Endothelial cell of umbilical vein (primary cell): ENCODE data around the gene ETNK2. TPM values are rescaled to one million over a fixed set of nuclear protein-coding genes. Genes with fewer than 3 reads are reported as not detected.

Experiments used
- BruUV-seq: library from RNA; stranded (reverse); fragments of 400-500 nt; replicated peaks from 2 replicates; lab custom pipeline; 2021; lab: Mats Ljungman, UMichigan
- CTCF ChIA-PET: fragments of 300-600, 350-600 bp; sonication (Branson Sonifier 250); formaldehyde crosslinking; loops from one replicate; lab custom pipeline; 2021; ENCODE audit warnings: antibody characterized with exemption, inconsistent platforms; lab: Charles Lee
- POLR2A ChIA-PET: fragments of 300-600, 350-600 bp; sonication (Branson Sonifier 250); formaldehyde crosslinking; loops from one replicate; lab custom pipeline; 2021; ENCODE audit warnings: antibody characterized with exemption, inconsistent platforms; lab: Charles Lee
- DNase-seq: peaks from one replicate; pipeline ENCODE4 v3.0.0-alpha.2; 2011; ENCODE audit warnings: low read depth, low spot score
- FAIRE-seq: peaks from 2 replicates; lab custom pipeline; 2011; peaks lifted over from hg19 to GRCh38; lab: Jason Lieb, UNC
- H2AFZ ChIP-seq: 2 replicates; pipeline ENCODE4 v1.6.0; 2012; ENCODE audit warnings: low read depth, low read length, control low read depth, inconsistent platforms
- H3K27ac ChIP-seq: 2 replicates; pipeline ENCODE4 v1.5.1; 2011; ENCODE audit warnings: low read depth, mild to moderate bottlenecking, control low read depth, low read length, moderate library complexity; ENCODE audit not compliant: insufficient read depth
- H3K27me3 ChIP-seq, 2 experiments: 2 replicates each; pipeline versions ENCODE4 v1.6.0 to v1.6.1; 2011; ENCODE audit warnings: low read length in 2 of 2, mixed read lengths in 1 of 2; ENCODE audit not compliant: control insufficient read depth in 2 of 2, insufficient read depth in 2 of 2
- H3K36me3 ChIP-seq, 2 experiments: 2 replicates in 1 of 2; 3 replicates in 1 of 2; pipeline ENCODE4 v1.5.1; 2011; ENCODE audit warnings: low read length in 2 of 2, mild to moderate bottlenecking in 1 of 2, moderate library complexity in 1 of 2; ENCODE audit not compliant: control insufficient read depth in 2 of 2, insufficient read depth in 2 of 2; ENCODE audit errors: extremely low read depth in 1 of 2
- H3K4me1 ChIP-seq: 3 replicates; pipeline ENCODE4 v1.5.1; 2011; ENCODE audit warnings: mild to moderate bottlenecking, low read length; ENCODE audit not compliant: control insufficient read depth, insufficient read depth; ENCODE audit errors: extremely low read depth
- H3K4me2 ChIP-seq: 2 replicates; pipeline ENCODE4 v1.6.1; 2011; ENCODE audit warnings: low read length, control low read depth, mixed read lengths; ENCODE audit not compliant: insufficient read depth
- H3K4me3 ChIP-seq, 3 experiments: fragments of 200-600 bp in 1 of 3; sonication (generic), shearing (Covaris generic) in 1 of 3; replicated peaks in 1 of 3; 2 replicates each; pipeline ENCODE4 v1.5.1; 2011 to 2016; ENCODE audit warnings: control low read depth in 3 of 3, low read length in 3 of 3, mild to moderate bottlenecking in 2 of 3, inconsistent platforms in 1 of 3, low read depth in 1 of 3, moderate library complexity in 1 of 3; ENCODE audit not compliant: insufficient read depth in 1 of 3
- H3K79me2 ChIP-seq: 2 replicates; pipeline ENCODE4 v1.6.0; 2012; ENCODE audit warnings: low read length, inconsistent platforms; ENCODE audit not compliant: control insufficient read depth, insufficient read depth
- H3K9ac ChIP-seq: replicated peaks from 2 replicates; pipeline ENCODE3; 2011; ENCODE audit warnings: low read length, control low read depth; ENCODE audit not compliant: insufficient read depth; ENCODE audit errors: extremely low read depth
- H3K9me1 ChIP-seq: replicated peaks from 3 replicates; pipeline ENCODE4 v1.6.0; 2011; ENCODE audit warnings: mild to moderate bottlenecking, low read length; ENCODE audit not compliant: control insufficient read depth, insufficient read depth; ENCODE audit errors: extremely low read depth
- H3K9me3 ChIP-seq: replicated peaks from 2 replicates; pipeline ENCODE4 v1.5.1; 2012; ENCODE audit warnings: low read length, inconsistent platforms; ENCODE audit not compliant: control insufficient read depth, insufficient read depth
- H4K20me1 ChIP-seq: replicated peaks from 2 replicates; pipeline ENCODE3; 2011; ENCODE audit warnings: mild to moderate bottlenecking, low read length; ENCODE audit not compliant: control insufficient read depth, insufficient read depth; ENCODE audit errors: extremely low read depth
- EZH2 ChIP-seq: IDR thresholded peaks from 2 replicates; pipeline ENCODE4 v1.6.1; 2012; ENCODE audit warnings: borderline replicate concordance, low read depth, mild to moderate bottlenecking, moderate library complexity, low read length, inconsistent platforms; ENCODE audit not compliant: severe bottlenecking
- FOS ChIP-seq: IDR thresholded peaks from 2 replicates; pipeline ENCODE4 v1.6.1; 2011; ENCODE audit warnings: mild to moderate bottlenecking, low read length, moderate library complexity, borderline replicate concordance; ENCODE audit not compliant: insufficient read depth
- GATA2 ChIP-seq: IDR thresholded peaks from 2 replicates; pipeline ENCODE4 v1.7.0; 2011; ENCODE audit warnings: low read depth, mild to moderate bottlenecking, moderate library complexity, mixed read lengths, low read length; ENCODE audit not compliant: insufficient read length, insufficient read depth
- JUN ChIP-seq: IDR thresholded peaks from 2 replicates; pipeline ENCODE4 v1.6.1; 2011; ENCODE audit warnings: borderline replicate concordance, low read depth; ENCODE audit not compliant: insufficient read length, insufficient read depth
- MYC ChIP-seq: IDR thresholded peaks from one replicate; pipeline ENCODE4 v1.6.1; 2011; ENCODE audit warnings: mild to moderate bottlenecking, low read depth, low read length
- POLR2A ChIP-seq: IDR thresholded peaks from 2 replicates; pipeline ENCODE4 v1.6.1; 2012; ENCODE audit warnings: low read depth, mild to moderate bottlenecking, control low read depth, low read length
- POLR2AphosphoS5 ChIP-seq: IDR thresholded peaks from 2 replicates; pipeline ENCODE4 v1.6.1; 2012; ENCODE audit warnings: low read depth, mild to moderate bottlenecking, control low read depth, low read length, moderate library complexity; ENCODE audit not compliant: insufficient read depth
- dilution Hi-C: fragments of 300-500 bp; cut with MboI; formaldehyde crosslinking; loops from one replicate; pipeline ENCODE4 v1.15.0; 2019; ENCODE audit warnings: low sequenced_read_pairs; ENCODE audit not compliant: extremely low pct_ligation_motif_present
- intact Hi-C: fragments of 100-400 bp; cut with micrococcal nuclease; formaldehyde crosslinking; loops from one replicate; pipeline ENCODE4 v1.10.0; 2022
- polyA plus RNA-seq, 4 experiments: library from polyadenylated mRNA; depleted of rRNA in 3 of 4; stranded (reverse) in 3 of 4; unstranded in 1 of 4; fragments of >200 nt; gene quantifications; 2 replicates each; pipeline versions ENCODE4 v1.2.1 to v1.2.3, GENCODE V29; 2011 to 2012; ENCODE audit warnings: missing spikeins in 1 of 4
- total RNA-seq: library from RNA; stranded (reverse); gene quantifications from 2 replicates; pipeline ENCODE4 v1.2.3, GENCODE V29; 2021
- TF ChIP-seq, protein P1 (sequence below): IDR thresholded peaks from 2 replicates; pipeline ENCODE4 v1.6.1; 2011; ENCODE audit not compliant: insufficient read depth, insufficient read length

Gene ETNK2
- total and polyA plus RNA-seq, 2 donors (not counting 3 experiments of a cell fraction or from before 2014, with no cell fraction given), result 13.5 to 27.5 TPM

GRCh38 chr1:204126386-204126785 lies 25.5 kb downstream of the ETNK2 start:
- no TSS peak for BruUV-seq
- no peak overlapping the region for H2AFZ ChIP-seq
- no peaks in the 10 kb centered on the region for H3K9me1 ChIP-seq
- dilution Hi-C loops (loop anchor here (25.0 kb wide), 1 partner anchor 264 kb away; the partner anchor contains the start of gene SNRPE), intact Hi-C loops (loop anchor here (5.0 to 10.0 kb wide), 2 partner anchors 132 to 499 kb away; partner anchors contain the start of gene ATP2B4)
- H3K9me3 ChIP-seq, result no peaks in the 10 kb centered on the region
- H3K4me1 ChIP-seq, result peaks cover 23% of the 10 kb centered on the region
- CTCF ChIA-PET, result interaction anchor here (1.1 to 19.0 kb wide), 4 partner anchors 18 to 260 kb away, joined by 4 to 903 read pairs (median 40); partner anchors contain the start of genes SNRPE and SOX13
- H3K4me3 ChIP-seq, result no peak overlapping the region
- no peak for TF ChIP-seq MYC
- TF ChIP-seq JUN, result no peak
- no peak for TF ChIP-seq EZH2
- no peak for TF ChIP-seq FOS
- no peak for TF ChIP-seq POLR2AphosphoS5
- TF ChIP-seq POLR2A, result no peak
- H3K79me2 ChIP-seq, result no peaks in the 10 kb centered on the region
- no peaks in the 10 kb centered on the region for H4K20me1 ChIP-seq
- FAIRE-seq (no peak), DNase-seq (no peak)
- H3K27me3 ChIP-seq, result no peaks in the 10 kb centered on the region
- POLR2A ChIA-PET, result no interaction called here
- no peak overlapping the region for H3K9ac ChIP-seq
- no peak overlapping the region for H3K27ac ChIP-seq
- no peak overlapping the region for H3K4me2 ChIP-seq
- H3K36me3 ChIP-seq, result peaks cover 0 to 36% of the 10 kb centered on the region in 2 experiments

GRCh38 chr1:204125759-204126351 lies 26.0 kb downstream of the ETNK2 start:
- no TSS peak for BruUV-seq
- no peak overlapping the region for H3K4me3 ChIP-seq
- H3K9me1 ChIP-seq, result no peaks in the 10 kb centered on the region
- H3K27me3 ChIP-seq, result no peaks in the 10 kb centered on the region
- H4K20me1 ChIP-seq, result no peaks in the 10 kb centered on the region
- H3K4me2 ChIP-seq, result no peak overlapping the region
- ChIA-PET POLR2A (no interaction called here), CTCF (interaction anchor here (1.0 to 19.0 kb wide), 6 partner anchors 17 to 260 kb away, joined by 3 to 903 read pairs (median 8); partner anchors contain the start of genes ETNK2, SNRPE and SOX13)
- no peak for TF ChIP-seq GATA2
- no peak for TF ChIP-seq JUN
- TF ChIP-seq EZH2, result no peak
- TF ChIP-seq, protein P1, sequence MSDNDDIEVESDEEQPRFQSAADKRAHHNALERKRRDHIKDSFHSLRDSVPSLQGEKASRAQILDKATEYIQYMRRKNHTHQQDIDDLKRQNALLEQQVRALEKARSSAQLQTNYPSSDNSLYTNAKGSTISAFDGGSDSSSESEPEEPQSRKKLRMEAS, result no peak
- no peak for TF ChIP-seq POLR2AphosphoS5
- TF ChIP-seq FOS, result no peak
- H2AFZ ChIP-seq, result no peak overlapping the region
- dilution Hi-C loops (loop anchor here (25.0 kb wide), 1 partner anchor 264 kb away; the partner anchor contains the start of gene SNRPE), intact Hi-C loops (loop anchor here (5.0 to 10.0 kb wide), 2 partner anchors 131 to 499 kb away; partner anchors contain the start of gene ATP2B4)
- H3K27ac ChIP-seq, result no peak overlapping the region
- no peaks in the 10 kb centered on the region for H3K9me3 ChIP-seq
- FAIRE-seq, result no peak
- H3K79me2 ChIP-seq, result no peaks in the 10 kb centered on the region
- peaks cover 0 to 36% of the 10 kb centered on the region in 2 experiments for H3K36me3 ChIP-seq
- no peak overlapping the region for H3K9ac ChIP-seq
- no peak for DNase-seq
- peaks cover 18% of the 10 kb centered on the region for H3K4me1 ChIP-seq
